ENCODE results near the gene MB21D2. TPM values are rescaled to one million over a fixed set of nuclear protein-coding genes. Genes with fewer than 3 reads are reported as not detected.

The MB21D2 gene
- total and polyA plus RNA-seq, 12 donors, result 1.4 to 16.8 (median 5.8) TPM

GRCh38 chr3:192844836-192845525 is 72.7 kb downstream of the MB21D2 start:
- no peaks in the 10 kb centered on the region for H3K36me3 ChIP-seq (replicated peaks in 1 of 2)
- H3K4me1 ChIP-seq (replicated peaks in 1 of 2), result no peaks in the 10 kb centered on the region
- H3K9me3 ChIP-seq (replicated peaks in 1 of 3), result no peaks in the 10 kb centered on the region
- H3K27me3 ChIP-seq, result no peaks in the 10 kb centered on the region
- no peak overlapping the region for H3K27ac ChIP-seq
- WGBS, 4 donors, result 72 to 83% (median 75%) methylated on average over 9 of the region's 9 CpGs
- intact Hi-C loops (cut with DNase I), result no loop called here
- no peak for DNase-seq
- H3K4me3 ChIP-seq, result no peak overlapping the region
- no peak for TF ChIP-seq POLR2A (IDR thresholded peaks at IDR 0.05)
- no peak for TF ChIP-seq CTCF (IDR thresholded peaks at IDR 0.05)

- H3K4me1 ChIP-seq (replicated peaks in 1 of 2), result no peaks in the 10 kb centered on the region
- intact Hi-C loops (cut with DNase I), result no loop called here
- DNase-seq, result no peak
- no peaks in the 10 kb centered on the region for H3K36me3 ChIP-seq (replicated peaks in 1 of 2)
- no peak overlapping the region for H3K4me3 ChIP-seq
- 94 to 98% (median 96%) methylated on average over 2 of the region's 2 CpGs for WGBS, 4 donors
- no peak overlapping the region for H3K27ac ChIP-seq
- no peak for TF ChIP-seq CTCF (IDR thresholded peaks at IDR 0.05)
- H3K9me3 ChIP-seq (replicated peaks in 1 of 3), result no peaks in the 10 kb centered on the region
- H3K27me3 ChIP-seq, result no peaks in the 10 kb centered on the region
These were observed 73.2 kb downstream of the MB21D2 start for GRCh38 chr3:192844486-192844765.

GRCh38 chr3:192843723-192844485 is 73.8 kb downstream of the MB21D2 start:
- TF ChIP-seq CTCF (IDR thresholded peaks at IDR 0.05) (no peak), POLR2A (IDR thresholded peaks at IDR 0.05) (no peak)
- Histone ChIP-seq H3K36me3 (replicated peaks in 1 of 2) (no peaks in the 10 kb centered on the region), H3K27me3 (no peaks in the 10 kb centered on the region), H3K4me3 (no peak overlapping the region), H3K9me3 (replicated peaks in 1 of 3) (no peaks in the 10 kb centered on the region), H3K4me1 (replicated peaks in 1 of 2) (no peaks in the 10 kb centered on the region), H3K27ac (no peak overlapping the region)
- 85 to 92% (median 89%) methylated on average over 10 of the region's 10 CpGs for WGBS, 4 donors
- intact Hi-C loops (cut with DNase I), result no loop called here
- no peak for DNase-seq

GRCh38 chr3:192843119-192843518 is 74.5 kb downstream of the MB21D2 start:
- Histone ChIP-seq H3K4me1 (replicated peaks in 1 of 2) (no peaks in the 10 kb centered on the region), H3K27me3 (no peaks in the 10 kb centered on the region), H3K4me3 (no peak overlapping the region), H3K36me3 (replicated peaks in 1 of 2) (no peaks in the 10 kb centered on the region), H3K9me3 (replicated peaks in 1 of 3) (no peaks in the 10 kb centered on the region), H3K27ac (no peak overlapping the region)
- intact Hi-C loops (cut with DNase I), result no loop called here
- TF ChIP-seq CTCF (IDR thresholded peaks at IDR 0.05) (no peak), POLR2A (IDR thresholded peaks at IDR 0.05) (no peak)
- 94 to 97% (median 94%) methylated on average over 2 of the region's 2 CpGs for WGBS, 4 donors
- DNase-seq, result no peak

Measured in adrenal gland (tissue), 12 donors.